CD14-positive monocyte (primary cell): ENCODE data around the gene GRHL1. TPM values are rescaled to one million over a fixed set of nuclear protein-coding genes. Genes with fewer than 3 reads are reported as not detected.

ENCODE experiments used
- DNase-seq, 3 donors: peaks; one replicate each; pipeline ENCODE4 v3.0.0-alpha.2; 2011 to 2022
- H2AFZ ChIP-seq: 2 replicates; pipeline ENCODE4 v1.6.0; 2012; ENCODE audit warnings: mild to moderate bottlenecking, low read depth, low read length, inconsistent platforms; ENCODE audit not compliant: insufficient read depth, poor library complexity, severe bottlenecking
- H3K27ac ChIP-seq, 2 donors: 1 replicate in 1 of 2; 2 replicates in 1 of 2; pipeline ENCODE4 v1.5.1; 2012 to 2013; ENCODE audit warnings: low read length in 2 of 2, control low read depth in 1 of 2, inconsistent platforms in 1 of 2, low read depth in 1 of 2, mild to moderate bottlenecking in 1 of 2
- H3K27me3 ChIP-seq, 2 donors: one replicate each; pipeline versions ENCODE4 v1.6.0 to v1.6.1; 2011 to 2013; ENCODE audit warnings: low read length in 2 of 2; ENCODE audit not compliant: control insufficient read depth in 2 of 2, insufficient read depth in 2 of 2
- H3K36me3 ChIP-seq, 2 donors: replicated peaks in 1 of 2; 1 replicate in 1 of 2; 2 replicates in 1 of 2; pipeline versions ENCODE4 v1.5.1 to v1.6.1; 2012 to 2013; ENCODE audit warnings: low read length in 2 of 2, control low read depth in 1 of 2, inconsistent platforms in 1 of 2, mild to moderate bottlenecking in 1 of 2; ENCODE audit not compliant: insufficient read depth in 2 of 2, control insufficient read depth in 1 of 2
- H3K4me1 ChIP-seq, 2 donors: 1 replicate in 1 of 2; 2 replicates in 1 of 2; pipeline versions ENCODE4 v1.5.1 to v1.6.1; 2012 to 2013; ENCODE audit warnings: low read length in 2 of 2, control low read depth in 1 of 2, inconsistent platforms in 1 of 2, mild to moderate bottlenecking in 1 of 2, moderate library complexity in 1 of 2; ENCODE audit not compliant: insufficient read depth in 2 of 2, control insufficient read depth in 1 of 2
- H3K4me2 ChIP-seq: replicated peaks from 2 replicates; pipeline ENCODE3; 2012; ENCODE audit warnings: low read length, moderate library complexity, mild to moderate bottlenecking; ENCODE audit not compliant: poor library complexity, severe bottlenecking; ENCODE audit errors: extremely low read depth
- H3K4me3 ChIP-seq, 3 experiments: fragments of 200-600 bp in 1 of 3; sonication (generic) in 1 of 3; replicated peaks in 1 of 3; 1 replicate in 2 of 3; 2 replicates in 1 of 3; pipeline ENCODE4 v1.5.1; 2011 to 2013; ENCODE audit warnings: low read length in 3 of 3, mild to moderate bottlenecking in 3 of 3, control low read depth in 2 of 3, low read depth in 2 of 3, inconsistent platforms in 1 of 3, moderate library complexity in 1 of 3
- H3K79me2 ChIP-seq: 2 replicates; pipeline ENCODE4 v1.6.0; 2012; ENCODE audit warnings: mild to moderate bottlenecking, control low read depth, inconsistent platforms, low read length, moderate library complexity; ENCODE audit not compliant: insufficient read depth
- H3K9ac ChIP-seq: 2 replicates; pipeline ENCODE4 v1.6.0; 2017; ENCODE audit warnings: low read length, mild to moderate bottlenecking; ENCODE audit not compliant: insufficient read depth, poor library complexity, severe bottlenecking
- H3K9me3 ChIP-seq, 2 donors: replicated peaks in 1 of 2; 1 replicate in 1 of 2; 2 replicates in 1 of 2; pipeline versions ENCODE4 v1.5.1 to v1.6.1; 2012 to 2013; ENCODE audit warnings: low read length in 2 of 2, control low read depth in 1 of 2; ENCODE audit not compliant: control insufficient read depth in 1 of 2, insufficient read depth in 1 of 2
- H4K20me1 ChIP-seq: 2 replicates; pipeline ENCODE4 v1.6.0; 2012; ENCODE audit warnings: mild to moderate bottlenecking, low read length, control low read depth, moderate library complexity; ENCODE audit not compliant: insufficient read depth
- H3K27ac Mint-ChIP-seq, 7 donors: one replicate each; pipeline ENCODE4 v1.8.0; 2020; ENCODE audit warnings: mild to moderate bottlenecking in 7 of 7, mixed read lengths in 7 of 7, moderate library complexity in 6 of 7, inconsistent platforms in 2 of 7
- H3K27me3 Mint-ChIP-seq, 3 donors: one replicate each; pipeline ENCODE4 v1.8.0; 2021 to 2022; ENCODE audit warnings: low read depth in 3 of 3, mild to moderate bottlenecking in 3 of 3, mixed read lengths in 3 of 3, moderate library complexity in 3 of 3, inconsistent platforms in 1 of 3
- H3K36me3 Mint-ChIP-seq, 2 donors: one replicate each; pipeline ENCODE4 v1.8.0; 2020; ENCODE audit warnings: mixed read lengths in 2 of 2, inconsistent platforms in 1 of 2, mild to moderate bottlenecking in 1 of 2
- H3K4me1 Mint-ChIP-seq: one replicate; pipeline ENCODE4 v1.8.0; 2020; ENCODE audit warnings: mild to moderate bottlenecking, mixed read lengths
- H3K4me3 Mint-ChIP-seq, 2 donors: one replicate each; pipeline ENCODE4 v1.8.0; 2020; ENCODE audit warnings: mild to moderate bottlenecking in 2 of 2, mixed read lengths in 2 of 2, moderate library complexity in 1 of 2
- H3K9me3 Mint-ChIP-seq, 7 donors: one replicate each; pipeline ENCODE4 v1.8.0; 2020 to 2022; ENCODE audit warnings: mixed read lengths in 7 of 7, mild to moderate bottlenecking in 6 of 7, moderate library complexity in 6 of 7, inconsistent platforms in 2 of 7
- WGBS: methylation state at CpG from one replicate; pipeline ENCODE4 v1.1.5; 2013; ENCODE audit warnings: missing lambda C conversion rate; ENCODE audit not compliant: insufficient coverage; 5-methylcytosine and 5-hydroxymethylcytosine counted together
- intact Hi-C, 2 donors: fragments of 100-400 bp; cut with micrococcal nuclease; formaldehyde crosslinking; loops; one replicate each; pipeline versions ENCODE4 v1.15.0 to v1.15.1; 2023
- polyA plus RNA-seq, 3 donors: library from polyadenylated mRNA; depleted of rRNA in 1 of 3; unstranded in 2 of 3; stranded (reverse) in 1 of 3; fragments of 300-500 nt in 2 of 3; fragments of >200 nt in 1 of 3; fragmentation: Illumina TruSeq in 2 of 3; gene quantifications; 1 replicate in 2 of 3; 2 replicates in 1 of 3; pipeline ENCODE4 v1.2.3, GENCODE V29; 2012 to 2021
- TF ChIP-seq, protein P1 (sequence below): fragments of 200-600 bp; IDR thresholded peaks from one replicate; pipeline ENCODE4 v1.8.0; 2022; ENCODE audit warnings: antibody characterized with exemption, mild to moderate bottlenecking

Gene GRHL1
- polyA plus RNA-seq, 3 donors = 0.08 TPM; not detected in 2

DNA sequence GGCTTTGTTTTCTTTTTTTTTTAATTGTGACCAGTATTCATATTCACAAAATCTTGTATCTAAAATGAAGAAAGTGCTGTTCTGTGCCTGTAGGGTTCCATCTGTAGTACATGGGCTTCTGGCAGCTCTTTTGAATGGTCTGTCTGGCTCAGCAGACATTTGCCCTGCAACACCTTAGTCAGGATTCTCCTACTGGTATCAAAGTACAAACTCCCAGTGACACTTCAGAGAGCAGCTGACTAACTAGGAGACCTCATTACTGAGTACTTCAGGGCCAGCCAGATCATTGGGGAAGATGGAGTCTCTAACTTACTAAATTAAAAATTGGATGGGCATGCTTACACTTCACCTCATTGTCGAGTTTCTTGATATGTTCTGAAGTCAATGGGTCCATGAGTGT is 39.7 kb downstream of the GRHL1 start:
- Mint-ChIP-seq H3K4me3 (no peak overlapping the region), H3K9me3 (peaks cover 0 to 1% (median 0%) of the 10 kb centered on the region in 7 donors), H3K4me1 (peaks cover 18% of the 10 kb centered on the region), H3K27ac (peak overlapping the region in 1 of 7 donors; percentile 11), H3K36me3 (peaks cover 0 to 1% of the 10 kb centered on the region in 2 donors), H3K27me3 (peaks cover 1 to 3% (median 3%) of the 10 kb centered on the region in 3 donors)
- no peak for DNase-seq
- intact Hi-C loops = no loop called here
- Histone ChIP-seq H3K36me3 (no peaks in the 10 kb centered on the region), H4K20me1 (no peaks in the 10 kb centered on the region), H3K27me3 (no peaks in the 10 kb centered on the region), H3K4me2 (no peak overlapping the region), H3K4me1 (peaks cover 10 to 16% of the 10 kb centered on the region in 2 donors), H3K4me3 (no peak overlapping the region), H3K79me2 (no peaks in the 10 kb centered on the region), H3K27ac (peak overlapping the region in 1 of 2 donors; percentile 6), H2AFZ (no peak overlapping the region), H3K9ac (no peak overlapping the region), H3K9me3 (no peaks in the 10 kb centered on the region)
- WGBS = no CpG with 5 or more reads among the region's 1 CpG
- TF ChIP-seq, protein P1, sequence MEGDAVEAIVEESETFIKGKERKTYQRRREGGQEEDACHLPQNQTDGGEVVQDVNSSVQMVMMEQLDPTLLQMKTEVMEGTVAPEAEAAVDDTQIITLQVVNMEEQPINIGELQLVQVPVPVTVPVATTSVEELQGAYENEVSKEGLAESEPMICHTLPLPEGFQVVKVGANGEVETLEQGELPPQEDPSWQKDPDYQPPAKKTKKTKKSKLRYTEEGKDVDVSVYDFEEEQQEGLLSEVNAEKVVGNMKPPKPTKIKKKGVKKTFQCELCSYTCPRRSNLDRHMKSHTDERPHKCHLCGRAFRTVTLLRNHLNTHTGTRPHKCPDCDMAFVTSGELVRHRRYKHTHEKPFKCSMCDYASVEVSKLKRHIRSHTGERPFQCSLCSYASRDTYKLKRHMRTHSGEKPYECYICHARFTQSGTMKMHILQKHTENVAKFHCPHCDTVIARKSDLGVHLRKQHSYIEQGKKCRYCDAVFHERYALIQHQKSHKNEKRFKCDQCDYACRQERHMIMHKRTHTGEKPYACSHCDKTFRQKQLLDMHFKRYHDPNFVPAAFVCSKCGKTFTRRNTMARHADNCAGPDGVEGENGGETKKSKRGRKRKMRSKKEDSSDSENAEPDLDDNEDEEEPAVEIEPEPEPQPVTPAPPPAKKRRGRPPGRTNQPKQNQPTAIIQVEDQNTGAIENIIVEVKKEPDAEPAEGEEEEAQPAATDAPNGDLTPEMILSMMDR = no peak

DNA sequence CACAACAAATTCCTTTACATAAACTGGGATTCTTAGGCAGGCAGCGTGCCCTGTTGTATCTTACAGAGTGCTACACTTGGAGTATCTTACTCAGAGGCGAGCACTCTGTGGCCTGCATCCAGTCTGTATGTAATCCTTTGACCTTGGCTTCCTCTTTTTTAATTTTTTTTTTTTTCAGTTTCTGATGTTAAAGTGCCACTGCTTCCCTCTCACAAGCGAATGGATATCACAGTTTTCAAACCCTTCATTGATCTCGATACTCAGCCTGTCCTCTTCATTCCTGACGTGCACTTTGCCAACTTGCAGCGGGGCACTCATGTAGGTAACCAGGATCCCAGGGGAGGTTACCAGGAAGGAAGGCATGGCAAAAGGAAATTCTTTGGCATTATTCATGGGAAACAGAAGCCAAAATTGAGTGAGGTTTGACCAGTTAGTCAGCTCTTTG is 40.4 kb downstream of the GRHL1 start:
- intact Hi-C loops = no loop called here
- peak in 2 of 3 donors; percentile 41 to 49 for DNase-seq
- Histone ChIP-seq H3K27me3 (no peaks in the 10 kb centered on the region), H3K4me3 (no peak overlapping the region), H4K20me1 (no peaks in the 10 kb centered on the region), H3K4me2 (no peak overlapping the region), H3K9ac (no peak overlapping the region), H3K27ac (peak overlapping the region in 1 of 2 donors; percentile 6), H3K79me2 (no peaks in the 10 kb centered on the region), H3K36me3 (no peaks in the 10 kb centered on the region), H3K4me1 (peaks cover 10 to 16% of the 10 kb centered on the region in 2 donors), H2AFZ (no peak overlapping the region), H3K9me3 (no peaks in the 10 kb centered on the region)
- Mint-ChIP-seq H3K4me1 (peaks cover 18% of the 10 kb centered on the region), H3K36me3 (peaks cover 0 to 1% of the 10 kb centered on the region in 2 donors), H3K27ac (peak overlapping the region in 6 of 7 donors; percentile 11 to 83 (median 60)), H3K4me3 (peak overlapping the region in 1 of 2 donors; percentile 61), H3K27me3 (peaks cover under 1 to 3% (median 2%) of the 10 kb centered on the region in 3 donors), H3K9me3 (peaks cover 0 to 1% (median 0%) of the 10 kb centered on the region in 7 donors)
- TF ChIP-seq, protein P1 = no peak
- WGBS = 63% methylated on average over 4 of the region's 6 CpGs
